Breast epithelium (tissue), 3 donors: Measurements from ENCODE around the gene FAM227B.

Source experiments
- CTCF ChIP-seq, 3 donors: fragments of 450-650 bp; IDR thresholded peaks; one replicate each; pipeline ENCODE4 v1.5.1; 2016 to 2017; ENCODE audit warnings: antibody characterized with exemption in 3 of 3, mild to moderate bottlenecking in 3 of 3, moderate library complexity in 3 of 3
- POLR2A ChIP-seq: fragments of 450-650 bp; IDR thresholded peaks from one replicate; pipeline ENCODE4 v1.6.1; 2016; ENCODE audit warnings: antibody characterized with exemption, mild to moderate bottlenecking, moderate library complexity
- POLR2AphosphoS5 ChIP-seq, 3 donors: sonication (generic); formaldehyde crosslinking; IDR thresholded peaks; one replicate each; pipeline ENCODE4 v1.6.1; 2017; ENCODE audit warnings: antibody characterized with exemption in 3 of 3

GRCh38 chr15:49507261-49507660 is 113.4 kb downstream of the FAM227B start:
- no peak for TF ChIP-seq POLR2AphosphoS5 (IDR thresholded peaks at IDR 0.05)
- TF ChIP-seq POLR2A = no peak
- TF ChIP-seq CTCF (IDR thresholded peaks at IDR 0.05) = no peak
